ENCODE results near the gene INTS6.
"Not testable (repeated sequence)": the region's sequence is repeated elsewhere in the genome, so short reads cannot be mapped to it uniquely, and the experiment has no call there.

The INTS6 gene

DNA sequence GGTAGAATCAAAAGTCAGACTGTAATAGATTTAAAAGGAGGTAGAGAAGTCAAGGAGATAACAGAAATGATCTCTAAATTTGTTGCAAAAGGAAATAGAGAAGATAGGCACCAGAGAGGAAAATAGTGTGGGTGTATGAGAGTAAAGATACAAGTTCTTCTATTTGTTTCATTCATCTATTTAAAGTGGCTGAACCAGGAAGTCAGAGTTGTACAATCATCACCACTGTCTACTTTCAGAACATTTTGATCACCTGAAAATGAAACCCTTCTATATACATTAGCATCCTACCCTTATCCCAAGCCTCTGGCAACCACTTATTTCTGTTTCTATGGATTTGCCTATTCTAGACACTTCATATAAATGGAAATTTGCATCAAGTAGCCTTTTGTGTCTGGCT lies 36.7 kb downstream of the INTS6 start:
- DNase-seq = no peak

GRCh38 chr13:51415339-51415738 lies 37.5 kb downstream of the INTS6 start:
- not testable (repeated sequence) for DNase-seq

GRCh38 chr13:51412431-51412830 lies 40.4 kb downstream of the INTS6 start:
- no peak for DNase-seq

DNA sequence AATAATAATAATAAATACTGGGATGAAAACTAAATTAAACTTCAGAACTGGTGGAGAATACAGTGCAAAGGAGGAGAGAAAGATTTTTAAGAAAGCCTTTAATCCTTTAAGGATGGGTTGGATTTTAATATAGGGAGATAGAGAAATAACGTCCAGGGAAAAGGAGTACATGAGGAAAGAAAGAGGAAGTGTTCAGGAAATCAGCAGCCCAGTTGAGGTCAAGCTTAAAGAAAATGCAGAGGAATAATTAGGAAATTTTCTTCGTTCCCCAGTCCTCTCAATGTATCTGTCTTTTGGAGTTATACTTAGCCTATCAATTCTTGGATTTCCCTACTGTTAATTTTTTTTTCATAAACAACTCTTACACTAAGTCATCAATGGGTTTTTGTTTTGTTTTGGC lies 47.7 kb downstream of the INTS6 start:
- no peak for DNase-seq

DNA sequence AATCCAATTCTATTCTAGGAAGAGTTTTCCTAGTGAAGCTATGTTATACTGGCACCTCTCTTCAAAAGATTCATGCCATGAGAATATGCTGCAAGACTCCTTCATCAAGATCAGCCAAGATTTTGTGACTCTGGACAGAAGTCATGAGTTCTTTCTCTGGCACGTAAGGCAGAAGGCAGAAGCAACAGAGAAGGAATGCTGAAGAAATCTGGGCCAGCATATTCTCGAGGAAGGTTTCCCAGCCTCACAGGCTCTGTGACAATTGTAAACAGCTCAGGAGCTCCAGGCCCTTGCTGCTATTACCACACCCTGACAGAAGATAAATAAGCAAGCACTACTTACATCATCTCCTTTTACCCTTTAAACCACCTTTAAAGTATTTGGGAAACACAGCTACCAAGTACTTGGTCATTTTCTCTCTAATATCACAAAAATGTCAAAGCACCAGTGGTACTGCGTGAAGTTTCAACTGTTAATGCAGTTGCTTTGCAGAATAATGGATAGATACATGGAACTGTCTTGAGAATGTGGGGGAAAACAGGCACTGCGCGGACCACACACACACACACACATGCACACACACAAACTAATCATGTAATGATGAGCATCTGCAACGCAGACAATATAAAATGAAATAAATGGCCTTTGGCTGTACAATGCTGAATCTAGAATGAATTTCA lies 55.4 kb downstream of the INTS6 start:
- no peak for DNase-seq

- no peak for DNase-seq
Observed at GRCh38 chr13:51396352-51396751, 56.5 kb downstream of the INTS6 start.

GRCh38 chr13:51394724-51395123 lies 58.1 kb downstream of the INTS6 start:
- no peak for DNase-seq

- DNase-seq = no peak
Observed at GRCh38 chr13:51385114-51385513, 67.7 kb downstream of the INTS6 start.

DNA sequence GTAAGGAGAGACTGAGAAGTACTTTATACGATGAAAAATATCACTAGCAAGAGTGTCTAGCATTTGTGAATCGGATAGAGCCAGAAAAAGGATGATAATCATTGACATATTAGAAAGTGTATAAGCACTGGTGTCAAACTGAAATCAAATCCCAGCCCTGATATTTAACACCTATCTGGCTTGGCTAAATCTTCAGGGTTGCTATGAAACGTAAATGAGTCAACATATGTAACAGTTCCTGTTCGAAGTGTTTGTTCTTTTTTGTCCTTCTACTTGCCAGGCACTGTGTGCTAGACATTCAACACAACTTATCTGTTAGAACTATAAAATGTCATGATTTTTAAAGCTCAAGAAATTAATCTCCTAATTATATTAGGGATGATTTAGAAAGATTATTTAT lies 72.6 kb downstream of the INTS6 start:
- DNase-seq = no peak

DNA sequence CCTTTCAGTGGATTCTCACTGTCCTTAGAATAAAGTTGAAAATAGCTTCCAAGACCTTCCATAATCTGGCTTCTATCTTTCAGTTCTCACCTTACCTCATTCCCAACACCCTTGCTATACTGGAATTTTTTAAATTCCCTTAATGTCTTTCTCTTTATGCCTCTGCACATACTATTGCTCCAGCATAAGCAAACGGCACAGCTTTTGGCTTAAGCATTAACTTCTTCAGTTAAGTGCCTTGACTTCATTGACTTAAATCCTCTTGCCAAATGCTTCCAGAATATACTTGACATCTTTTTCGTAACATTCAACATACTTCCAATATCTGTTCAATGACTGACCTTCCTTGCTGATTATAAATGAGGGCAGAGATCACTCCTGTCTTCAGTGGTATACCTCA lies 79.4 kb downstream of the INTS6 start:
- DNase-seq = no peak

DNA sequence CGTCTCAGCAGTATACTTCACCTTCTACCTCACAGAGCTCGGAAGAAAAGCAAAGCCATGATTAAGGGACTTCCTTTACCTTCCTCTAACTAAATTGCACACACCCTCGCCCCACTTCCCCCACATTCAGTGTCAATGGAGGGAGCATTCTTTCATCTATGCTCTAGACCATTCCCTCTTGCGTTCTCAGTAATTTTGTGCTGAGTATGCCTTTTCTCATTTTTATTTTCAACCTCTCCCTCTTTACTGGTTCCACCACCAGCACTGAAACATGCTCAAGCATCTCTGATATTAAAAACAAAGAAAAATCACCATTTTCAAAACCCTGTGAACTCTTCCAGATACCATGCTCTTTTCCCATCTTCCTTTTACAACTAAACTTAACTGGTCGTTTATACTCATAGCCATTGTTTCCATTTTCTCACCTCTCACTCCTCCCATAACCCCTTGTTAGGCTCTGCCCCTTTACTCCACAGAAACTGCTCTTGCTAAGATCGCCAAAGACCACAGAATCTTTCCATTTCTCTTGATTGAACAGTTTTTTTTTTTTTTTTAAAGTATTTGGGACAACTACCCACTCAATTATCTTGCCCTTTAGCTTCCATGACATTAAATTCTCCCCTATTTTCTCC lies 81.0 kb downstream of the INTS6 start:
- DNase-seq = no peak

GRCh38 chr13:51370811-51371210 lies 82.0 kb downstream of the INTS6 start:
- DNase-seq = no peak

GRCh38 chr13:51370116-51370515 lies 82.7 kb downstream of the INTS6 start:
- DNase-seq = no peak

DNA sequence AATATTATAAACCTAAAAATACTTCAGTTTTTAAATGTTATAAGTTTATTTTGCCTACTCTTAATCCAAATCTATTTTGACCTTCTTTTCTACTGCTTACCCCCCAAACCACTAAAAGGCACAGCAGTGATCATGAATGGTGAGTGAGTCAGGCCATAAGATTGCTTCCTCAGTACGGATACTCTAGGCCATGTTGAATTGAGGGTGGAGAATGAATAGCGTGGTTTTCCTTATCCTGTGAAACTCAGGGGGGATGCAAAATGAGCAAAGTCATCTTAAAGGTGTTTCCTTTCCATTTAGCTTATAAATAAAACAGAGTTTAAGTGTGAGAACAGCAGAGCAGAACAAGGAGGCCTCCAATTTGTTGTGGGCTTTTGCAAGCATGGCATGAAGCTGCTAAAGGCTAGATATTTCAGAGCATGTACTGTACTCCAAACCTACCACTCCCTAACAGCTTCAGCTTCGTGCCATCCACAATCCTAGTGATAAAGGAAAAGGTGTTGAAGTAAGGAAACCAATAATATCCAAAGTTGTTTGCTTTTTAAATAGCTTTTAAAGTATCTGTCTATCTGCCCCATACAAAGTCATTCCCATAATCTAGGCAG lies 88.3 kb downstream of the INTS6 start:
- no peak for DNase-seq

DNA sequence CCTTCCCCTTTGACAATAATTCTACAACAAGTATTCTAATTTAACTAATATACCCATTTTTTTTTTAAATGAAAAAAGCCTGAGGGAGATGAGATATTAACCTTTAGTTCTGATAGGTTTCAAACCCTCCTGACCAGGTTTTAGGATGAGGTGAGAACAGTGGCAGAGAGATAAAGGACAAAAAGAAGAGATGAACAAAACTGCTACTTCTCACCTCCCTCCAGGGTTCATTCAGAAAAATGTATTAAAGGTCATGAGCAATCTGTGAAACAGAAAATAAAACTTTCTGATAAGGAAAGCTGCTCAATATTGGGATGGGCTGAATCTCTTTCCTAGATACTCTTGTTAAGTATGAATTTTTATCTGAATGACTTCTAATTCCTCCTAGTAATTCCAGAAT lies 89.2 kb downstream of the INTS6 start:
- no peak for DNase-seq

DNA sequence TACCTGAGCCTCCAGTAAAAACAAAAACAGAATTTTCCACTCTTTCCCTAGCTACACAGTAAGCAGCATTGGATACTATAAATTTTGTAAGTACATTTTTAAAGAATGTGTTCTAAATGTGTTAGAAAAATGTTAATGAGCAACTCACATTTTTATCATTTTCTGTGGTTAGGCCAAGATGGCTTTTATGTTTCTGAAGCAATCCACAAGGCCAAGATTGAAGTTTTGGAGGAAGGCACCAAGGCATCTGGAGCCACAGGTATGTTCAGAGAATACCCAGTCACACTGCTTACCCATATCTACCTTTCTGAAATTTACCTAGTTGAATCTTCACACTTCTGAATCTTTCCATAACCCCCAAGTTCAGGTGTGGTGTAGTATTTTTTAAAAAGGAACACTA lies 91.7 kb downstream of the INTS6 start:
- DNase-seq = no peak

GRCh38 chr13:51360489-51360888 lies 92.3 kb downstream of the INTS6 start:
- no peak for DNase-seq

- DNase-seq = no peak
Observed at GRCh38 chr13:51359352-51359751, 93.5 kb downstream of the INTS6 start.

- DNase-seq = no peak
Observed at GRCh38 chr13:51357928-51358595, 94.8 kb downstream of the INTS6 start.

- DNase-seq = no peak
Observed at GRCh38 chr13:51355217-51355616, 97.6 kb downstream of the INTS6 start.

DNA sequence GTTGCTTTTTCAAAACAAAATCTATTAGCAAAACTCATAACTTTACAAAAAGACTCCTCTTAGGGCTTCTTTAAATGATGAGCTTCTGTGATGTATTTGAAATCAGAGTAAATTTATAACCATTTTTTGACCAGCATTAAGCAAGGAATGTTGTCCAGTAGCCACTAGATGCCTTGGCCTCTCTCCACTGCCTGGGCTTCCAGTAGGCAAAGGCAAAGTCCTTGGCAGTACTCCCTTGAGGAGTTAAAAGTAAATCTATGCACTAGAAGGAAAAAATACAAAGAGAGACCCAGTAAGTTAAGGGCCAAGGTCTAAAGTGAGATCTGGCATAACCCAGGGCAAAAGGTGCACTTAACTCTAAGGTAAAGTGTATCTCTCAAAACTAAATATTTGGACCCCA lies 103.8 kb downstream of the INTS6 start:
- DNase-seq = no peak

GRCh38 chr13:51348069-51348967 lies 104.5 kb downstream of the INTS6 start:
- no peak for DNase-seq
